A549 (cell line): ENCODE data around the gene STK33.

Source experiments
- CTCF ChIP-seq: fragments of >200 bp; sonication (Bioruptor Twin); formaldehyde crosslinking; IDR thresholded peaks from 3 replicates; pipeline ENCODE4 v1.5.1; 2016
- ESRRA ChIP-seq: fragments of 150-350 bp; IDR thresholded peaks from 2 replicates; pipeline ENCODE4 v1.6.1; 2014; ENCODE audit warnings: mild to moderate bottlenecking, low read length, borderline replicate concordance
- MAX ChIP-seq: IDR thresholded peaks from 2 replicates; pipeline ENCODE4 v1.6.1; 2012
- MYC ChIP-seq: IDR thresholded peaks from 2 replicates; pipeline ENCODE4 v1.6.1; 2012; ENCODE audit warnings: mild to moderate bottlenecking, inconsistent platforms, low read length, improper control_type of control experiment, borderline replicate concordance
- POLR2A ChIP-seq: IDR thresholded peaks from 2 replicates; pipeline ENCODE4 v1.6.1; 2012; ENCODE audit warnings: mild to moderate bottlenecking, low read length
- RAD21 ChIP-seq, 2 experiments: fragments of >200 bp in 1 of 2; sonication (Bioruptor Twin) in 1 of 2; formaldehyde crosslinking in 1 of 2; IDR thresholded peaks in 1 of 2; conservative IDR thresholded peaks in 1 of 2; 2 replicates in 1 of 2; 3 replicates in 1 of 2; pipeline ENCODE4 v1.6.1; 2012 to 2018; ENCODE audit warnings: inconsistent platforms in 1 of 2

GRCh38 chr11:8355416-8355742, 238.6 kb downstream of the STK33 start:
- TF ChIP-seq CTCF: no peak
- TF ChIP-seq MYC: no peak
- no peak for TF ChIP-seq POLR2A
- no peak for TF ChIP-seq ESRRA
- TF ChIP-seq RAD21 (conservative IDR thresholded peaks at IDR 0.05 in 1 of 2, IDR thresholded peaks at IDR 0.05 in 1 of 2): no peak
- no peak for TF ChIP-seq MAX
